ENCODE results near the gene SYS1.
A peak's percentile ranks its signal among the peaks of the same experiment; 100 is the strongest.

SYS1 gene

DNA sequence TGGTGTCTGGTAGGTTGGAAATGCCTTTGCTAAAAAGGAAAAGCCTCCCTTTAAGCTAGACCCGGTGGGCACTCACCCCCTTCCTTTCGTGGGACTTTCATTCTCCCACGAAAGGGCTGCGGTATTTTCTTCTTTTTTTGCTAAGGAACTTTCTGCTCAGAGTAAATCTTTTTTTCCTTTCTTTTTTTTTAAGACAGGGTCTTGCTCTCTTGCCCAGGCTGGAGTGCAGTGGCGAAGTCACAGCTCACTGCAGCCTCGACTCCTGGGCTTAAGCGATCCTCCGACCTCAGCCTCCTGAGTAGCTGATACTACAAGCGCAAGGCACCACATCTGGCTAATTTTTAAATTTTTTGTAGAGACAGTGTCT lies 11.1 kb downstream of the SYS1 start:
- no peak for TF ChIP-seq GABPA (IDR thresholded peaks at IDR 0.05; ENCODE audit: low read depth)
- TF ChIP-seq POLR2AphosphoS5 (IDR thresholded peaks at IDR 0.05; ENCODE audit: low read depth) = no peak
- no peak for TF ChIP-seq SPI1 (IDR thresholded peaks at IDR 0.05; ENCODE audit: borderline replicate concordance, low read depth)
- TF ChIP-seq, protein P1, sequence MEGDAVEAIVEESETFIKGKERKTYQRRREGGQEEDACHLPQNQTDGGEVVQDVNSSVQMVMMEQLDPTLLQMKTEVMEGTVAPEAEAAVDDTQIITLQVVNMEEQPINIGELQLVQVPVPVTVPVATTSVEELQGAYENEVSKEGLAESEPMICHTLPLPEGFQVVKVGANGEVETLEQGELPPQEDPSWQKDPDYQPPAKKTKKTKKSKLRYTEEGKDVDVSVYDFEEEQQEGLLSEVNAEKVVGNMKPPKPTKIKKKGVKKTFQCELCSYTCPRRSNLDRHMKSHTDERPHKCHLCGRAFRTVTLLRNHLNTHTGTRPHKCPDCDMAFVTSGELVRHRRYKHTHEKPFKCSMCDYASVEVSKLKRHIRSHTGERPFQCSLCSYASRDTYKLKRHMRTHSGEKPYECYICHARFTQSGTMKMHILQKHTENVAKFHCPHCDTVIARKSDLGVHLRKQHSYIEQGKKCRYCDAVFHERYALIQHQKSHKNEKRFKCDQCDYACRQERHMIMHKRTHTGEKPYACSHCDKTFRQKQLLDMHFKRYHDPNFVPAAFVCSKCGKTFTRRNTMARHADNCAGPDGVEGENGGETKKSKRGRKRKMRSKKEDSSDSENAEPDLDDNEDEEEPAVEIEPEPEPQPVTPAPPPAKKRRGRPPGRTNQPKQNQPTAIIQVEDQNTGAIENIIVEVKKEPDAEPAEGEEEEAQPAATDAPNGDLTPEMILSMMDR (IDR thresholded peaks at IDR 0.05; ENCODE audit: insufficient read depth, low read length) = no peak
- TF ChIP-seq, protein P2, sequence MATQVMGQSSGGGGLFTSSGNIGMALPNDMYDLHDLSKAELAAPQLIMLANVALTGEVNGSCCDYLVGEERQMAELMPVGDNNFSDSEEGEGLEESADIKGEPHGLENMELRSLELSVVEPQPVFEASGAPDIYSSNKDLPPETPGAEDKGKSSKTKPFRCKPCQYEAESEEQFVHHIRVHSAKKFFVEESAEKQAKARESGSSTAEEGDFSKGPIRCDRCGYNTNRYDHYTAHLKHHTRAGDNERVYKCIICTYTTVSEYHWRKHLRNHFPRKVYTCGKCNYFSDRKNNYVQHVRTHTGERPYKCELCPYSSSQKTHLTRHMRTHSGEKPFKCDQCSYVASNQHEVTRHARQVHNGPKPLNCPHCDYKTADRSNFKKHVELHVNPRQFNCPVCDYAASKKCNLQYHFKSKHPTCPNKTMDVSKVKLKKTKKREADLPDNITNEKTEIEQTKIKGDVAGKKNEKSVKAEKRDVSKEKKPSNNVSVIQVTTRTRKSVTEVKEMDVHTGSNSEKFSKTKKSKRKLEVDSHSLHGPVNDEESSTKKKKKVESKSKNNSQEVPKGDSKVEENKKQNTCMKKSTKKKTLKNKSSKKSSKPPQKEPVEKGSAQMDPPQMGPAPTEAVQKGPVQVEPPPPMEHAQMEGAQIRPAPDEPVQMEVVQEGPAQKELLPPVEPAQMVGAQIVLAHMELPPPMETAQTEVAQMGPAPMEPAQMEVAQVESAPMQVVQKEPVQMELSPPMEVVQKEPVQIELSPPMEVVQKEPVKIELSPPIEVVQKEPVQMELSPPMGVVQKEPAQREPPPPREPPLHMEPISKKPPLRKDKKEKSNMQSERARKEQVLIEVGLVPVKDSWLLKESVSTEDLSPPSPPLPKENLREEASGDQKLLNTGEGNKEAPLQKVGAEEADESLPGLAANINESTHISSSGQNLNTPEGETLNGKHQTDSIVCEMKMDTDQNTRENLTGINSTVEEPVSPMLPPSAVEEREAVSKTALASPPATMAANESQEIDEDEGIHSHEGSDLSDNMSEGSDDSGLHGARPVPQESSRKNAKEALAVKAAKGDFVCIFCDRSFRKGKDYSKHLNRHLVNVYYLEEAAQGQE (IDR thresholded peaks at IDR 0.05; ENCODE audit: insufficient replicate concordance, low read depth) = no peak
- H3K27ac ChIP-seq (replicated peaks) = peak overlapping the region; percentile 62; the same call in 1 of the 2 replicates
- no peaks in the 10 kb centered on the region for H3K27me3 ChIP-seq (ENCODE audit: insufficient read depth, poor library complexity, severe bottlenecking)
- no peak overlapping the region for H3K4me3 ChIP-seq (replicated peaks; ENCODE audit: insufficient read depth, low read length)
- no peak for DNase-seq (ENCODE audit: low read depth in 1 of 2, low spot score in 1 of 2)

DNA sequence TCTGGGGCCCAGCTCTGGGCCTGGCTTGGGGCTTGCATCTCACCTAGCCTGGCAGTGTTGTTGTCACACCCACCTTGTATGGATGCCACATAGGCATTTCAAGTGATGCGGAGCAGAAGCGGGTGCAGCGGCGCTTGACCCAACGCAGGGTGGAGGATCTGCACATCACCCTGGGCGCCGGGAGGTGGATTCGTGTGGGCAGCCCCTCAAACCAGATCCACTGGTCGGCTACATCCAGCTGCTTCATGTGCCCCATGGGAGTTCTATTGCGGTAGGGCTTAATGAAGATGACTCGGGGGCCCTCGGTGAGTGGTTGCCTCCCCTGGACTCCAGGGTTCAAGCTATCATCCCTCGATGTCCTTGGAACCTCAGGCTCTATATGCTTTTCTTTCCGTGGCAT lies 12.0 kb downstream of the SYS1 start:
- Histone ChIP-seq H3K4me3 (replicated peaks; ENCODE audit: insufficient read depth, low read length) (no peak overlapping the region), H3K27me3 (ENCODE audit: insufficient read depth, poor library complexity, severe bottlenecking) (no peaks in the 10 kb centered on the region), H3K27ac (replicated peaks) (no peak overlapping the region)
- TF ChIP-seq SPI1 (IDR thresholded peaks at IDR 0.05; ENCODE audit: borderline replicate concordance, low read depth) (no peak), POLR2AphosphoS5 (IDR thresholded peaks at IDR 0.05; ENCODE audit: low read depth) (no peak), GABPA (IDR thresholded peaks at IDR 0.05; ENCODE audit: low read depth) (no peak)
- TF ChIP-seq, protein P2 (IDR thresholded peaks at IDR 0.05; ENCODE audit: insufficient replicate concordance, low read depth) = no peak
- TF ChIP-seq, protein P1 (IDR thresholded peaks at IDR 0.05; ENCODE audit: insufficient read depth, low read length) = no peak
- no peak for DNase-seq (ENCODE audit: low read depth in 1 of 2, low spot score in 1 of 2)

DNA sequence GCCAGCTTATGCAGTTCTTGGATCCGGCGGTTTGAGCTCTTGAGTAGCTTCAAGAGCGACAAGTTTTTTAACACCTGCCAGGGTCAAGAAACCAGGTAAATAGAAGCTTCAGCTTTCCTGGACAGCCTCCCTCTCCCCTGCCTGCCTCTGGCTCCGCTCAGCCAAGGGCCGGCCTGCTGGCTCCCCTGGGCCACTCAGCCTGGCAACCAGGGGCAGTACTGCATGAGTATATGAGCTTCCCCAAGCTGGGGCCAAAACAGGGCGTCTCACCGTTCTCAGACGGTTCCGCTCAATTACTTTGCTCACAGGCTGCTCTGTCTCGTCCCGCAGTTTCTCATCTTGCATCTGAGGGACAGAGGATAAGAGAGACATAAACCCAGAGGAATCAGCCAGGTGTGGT lies 14.3 kb downstream of the SYS1 start:
- no peak overlapping the region for H3K27ac ChIP-seq (replicated peaks)
- TF ChIP-seq GABPA (IDR thresholded peaks at IDR 0.05; ENCODE audit: low read depth) = no peak
- no peak for TF ChIP-seq SPI1 (IDR thresholded peaks at IDR 0.05; ENCODE audit: borderline replicate concordance, low read depth)
- TF ChIP-seq, protein P1 (IDR thresholded peaks at IDR 0.05; ENCODE audit: insufficient read depth, low read length) = no peak
- TF ChIP-seq, protein P2 (IDR thresholded peaks at IDR 0.05; ENCODE audit: insufficient replicate concordance, low read depth) = no peak
- TF ChIP-seq POLR2AphosphoS5 (IDR thresholded peaks at IDR 0.05; ENCODE audit: low read depth) = no peak
- no peak for DNase-seq (ENCODE audit: low read depth in 1 of 2, low spot score in 1 of 2)
- no peak overlapping the region for H3K4me3 ChIP-seq (replicated peaks; ENCODE audit: insufficient read depth, low read length)
- no peaks in the 10 kb centered on the region for H3K27me3 ChIP-seq (ENCODE audit: insufficient read depth, poor library complexity, severe bottlenecking)
